ENCODE data around the gene RNF19B. TPM values are rescaled to one million over a fixed set of nuclear protein-coding genes. Genes with fewer than 3 reads are reported as not detected.

The RNF19B gene
- total and polyA plus RNA-seq, 2 of the 8 experiments (the other 6 are each of a cell fraction or from before 2014, with no cell fraction given) = 9.2 to 11.2 TPM

GRCh38 chr1:32896451-32896850 lies 68.2 kb downstream of the RNF19B start:
- Histone ChIP-seq H2BK5ac (ENCODE audit: low read depth, low read length) (no peak overlapping the region), H3K18ac (ENCODE audit: extremely low read depth, low read length) (no peak overlapping the region), H3K79me1 (ENCODE audit: low read depth, low read length) (no peaks in the 10 kb centered on the region), H3K9me3 (ENCODE audit: insufficient read depth in 2 of 2, low read depth in 1 of 2, low read length in 1 of 2) (peaks cover 0 to 6% of the 10 kb centered on the region in 2 experiments; a peak in 1 of 4 replicates), H3K79me2 (ENCODE audit: control insufficient read depth in 1 of 2, insufficient read depth in 2 of 2, low read length in 2 of 2) (no peaks in the 10 kb centered on the region), H3K23me2 (ENCODE audit: low read depth, low read length) (peaks cover 10% of the 10 kb centered on the region; the same call in 1 of the 2 replicates), H3K4me1 (replicated peaks in 1 of 4; ENCODE audit: control insufficient read depth in 3 of 4, insufficient read depth in 4 of 4, low read length in 3 of 4) (peaks cover 0 to 23% (median 13%) of the 10 kb centered on the region in 4 experiments; a peak in 6 of 7 replicates), H3K56ac (replicated peaks; ENCODE audit: insufficient read length, low read depth, low read length) (no peak overlapping the region), H3K23ac (ENCODE audit: insufficient read length) (no peak overlapping the region), H3K4me3 (ENCODE audit: extremely low read depth in 1 of 4, insufficient read depth in 2 of 4, low read depth in 3 of 4, low read length in 4 of 4) (no peak overlapping the region), H2AK5ac (ENCODE audit: low read depth, low read length) (no peak overlapping the region), H2BK20ac (ENCODE audit: low read length) (no peak overlapping the region), H2AFZ (ENCODE audit: low read length) (no peak overlapping the region), H3K4me2 (ENCODE audit: insufficient read depth in 1 of 2, low read depth in 2 of 2, low read length in 2 of 2) (no peak overlapping the region), H2BK12ac (ENCODE audit: low read depth, low read length) (no peak overlapping the region; the same call in 1 of the 2 replicates), H3K14ac (ENCODE audit: insufficient read length) (no peak overlapping the region), H3K9ac (replicated peaks in 1 of 4; ENCODE audit: extremely low read depth in 1 of 4, low read depth in 3 of 4, low read length in 3 of 4) (no peak overlapping the region), H4K5ac (ENCODE audit: insufficient read length, low read depth, low read length) (no peak overlapping the region), H3K4ac (replicated peaks; ENCODE audit: insufficient read length, low read depth, low read length) (no peak overlapping the region), H4K8ac (ENCODE audit: extremely low read depth, insufficient read depth, low read length) (no peak overlapping the region), H2BK120ac (replicated peaks; ENCODE audit: low read depth, low read length) (no peak overlapping the region), H3K27me3 (replicated peaks in 1 of 4; ENCODE audit: control insufficient read depth in 3 of 4, extremely low read depth in 1 of 4, insufficient read depth in 3 of 4, low read length in 3 of 4) (peaks cover 14 to 39% (median 35%) of the 10 kb centered on the region in 4 experiments), H4K91ac (replicated peaks; ENCODE audit: insufficient read length, low read length) (no peak overlapping the region), H3K36me3 (ENCODE audit: control insufficient read depth in 2 of 4, insufficient read depth in 4 of 4, low read length in 3 of 4) (no peaks in the 10 kb centered on the region), H2BK15ac (ENCODE audit: low read length) (no peak overlapping the region), H3K27ac (ENCODE audit: low read depth, low read length) (no peak overlapping the region), H4K20me1 (replicated peaks in 1 of 2; ENCODE audit: control insufficient read depth in 1 of 2, insufficient read depth in 2 of 2, low read length in 2 of 2) (peaks cover 2 to 7% of the 10 kb centered on the region in 2 experiments)
- DNase-seq (ENCODE audit: low read depth in 1 of 2, low spot score in 2 of 2) (no peak), FAIRE-seq (no peak)
- WGBS, 2 experiments (ENCODE audit: extremely low coverage in 1 of 2, insufficient coverage in 1 of 2, insufficient read length in 1 of 2, insufficient replicate concordance in 2 of 2, low coverage in 1 of 2, low lambda C conversion rate in 2 of 2, missing lambda C conversion rate in 1 of 2) = 79% methylated on average over 5 of the region's 5 CpGs; no CpG with 5 or more reads in 1 of the 2 experiments
- ChIA-PET POLR2A (ENCODE audit: partially characterized antibody) (interaction anchor here (0.8 to 1.8 kb wide), 4 partner anchors 11 to 83 kb away, joined by 3 to 5 read pairs (median 4); no protein-coding TSS in a partner anchor), CTCF (ENCODE audit: partially characterized antibody) (interaction anchor here (0.7 to 16.6 kb wide), 7 partner anchors 18 to 199 kb away, joined by 3 to 382 read pairs (median 4); partner anchors contain the start of genes FNDC5 and HPCA)
- TF ChIP-seq, protein P1, sequence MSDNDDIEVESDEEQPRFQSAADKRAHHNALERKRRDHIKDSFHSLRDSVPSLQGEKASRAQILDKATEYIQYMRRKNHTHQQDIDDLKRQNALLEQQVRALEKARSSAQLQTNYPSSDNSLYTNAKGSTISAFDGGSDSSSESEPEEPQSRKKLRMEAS (IDR thresholded peaks at IDR 0.05) = no peak
- TF ChIP-seq SRF (IDR thresholded peaks at IDR 0.05; ENCODE audit: low read depth, low read length) = no peak
- no peak for TF ChIP-seq TEAD4 (IDR thresholded peaks at IDR 0.05; ENCODE audit: low read depth, low read length)
- no peak for TF ChIP-seq BACH1 (IDR thresholded peaks at IDR 0.05; ENCODE audit: low read length)
- no peak for TF ChIP-seq RAD21 (IDR thresholded peaks at IDR 0.05 in 1 of 2, conservative IDR thresholded peaks at IDR 0.05 in 1 of 2; ENCODE audit: low read depth in 2 of 2, low read length in 2 of 2)
- TF ChIP-seq USF2 (IDR thresholded peaks at IDR 0.05; ENCODE audit: low read length) = no peak
- TF ChIP-seq NRF1 (IDR thresholded peaks at IDR 0.05; ENCODE audit: low read depth, low read length) = no peak
- no peak for TF ChIP-seq YY1 (IDR thresholded peaks at IDR 0.05; ENCODE audit: low read depth, low read length)
- no peak for TF ChIP-seq RFX5 (IDR thresholded peaks at IDR 0.05; ENCODE audit: borderline replicate concordance, low read depth, low read length)
- no peak for TF ChIP-seq POLR2A (IDR thresholded peaks at IDR 0.05; ENCODE audit: control extremely low read depth in 1 of 2, low read depth in 2 of 2, low read length in 2 of 2)
- no peak for TF ChIP-seq TBP (IDR thresholded peaks at IDR 0.05; ENCODE audit: low read depth, low read length)
